ENCODE data around the gene ARHGEF9. TPM values are rescaled to one million over a fixed set of nuclear protein-coding genes. Genes with fewer than 3 reads are reported as not detected.

Gene ARHGEF9
- polyA plus RNA-seq, 1 of the 3 experiments (the other 2 are of a cell fraction) = 6.4 TPM

DNA sequence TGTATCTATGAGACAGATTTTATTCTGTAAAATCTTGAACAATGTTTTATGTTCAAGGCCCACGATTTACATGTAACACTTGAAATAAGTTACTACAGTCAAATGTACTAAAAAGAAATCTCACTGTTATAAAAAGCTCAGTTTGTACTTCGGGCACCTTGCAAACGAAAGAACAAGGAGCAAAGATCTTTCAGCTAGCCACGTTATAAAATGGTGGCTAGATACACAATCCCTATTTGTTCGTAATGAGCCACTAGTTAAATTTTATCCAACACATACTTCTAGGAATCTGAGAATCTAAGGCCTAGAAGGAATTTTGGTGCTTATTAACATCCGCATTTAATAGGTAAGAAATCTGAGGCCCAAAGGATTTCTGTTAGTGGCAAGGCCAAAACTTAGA is 2.5 kb downstream of the ARHGEF9 start:
- H3F3A ChIP-seq (replicated peaks; ENCODE audit: insufficient read depth) = no peaks in the 10 kb centered on the region
- no peak overlapping the region for H3K4me2 ChIP-seq
- CTCF ChIA-PET = no interaction called here
- no peak overlapping the region for H3K9ac ChIP-seq
- H3K9me2 ChIP-seq = no peaks in the 10 kb centered on the region
- DNase-seq = no peak
- H3K27ac ChIP-seq (ENCODE audit: low read depth in 2 of 2, low read length in 1 of 2) = no peak overlapping the region
- TF ChIP-seq FOSL2 (IDR thresholded peaks at IDR 0.05; ENCODE audit: borderline replicate concordance, low read depth) = no peak
- no peak for TF ChIP-seq POLR2AphosphoS5 (IDR thresholded peaks at IDR 0.05; ENCODE audit: low read depth, low read length)
- no peak for TF ChIP-seq SMC3 (IDR thresholded peaks at IDR 0.05; ENCODE audit: low read depth, low read length)
- no peak for TF ChIP-seq TEAD4 (IDR thresholded peaks at IDR 0.05; ENCODE audit: borderline replicate concordance, insufficient read depth)
- TF ChIP-seq, protein P1, sequence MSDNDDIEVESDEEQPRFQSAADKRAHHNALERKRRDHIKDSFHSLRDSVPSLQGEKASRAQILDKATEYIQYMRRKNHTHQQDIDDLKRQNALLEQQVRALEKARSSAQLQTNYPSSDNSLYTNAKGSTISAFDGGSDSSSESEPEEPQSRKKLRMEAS (IDR thresholded peaks at IDR 0.05; ENCODE audit: low read depth) = no peak
- WGBS (ENCODE audit: low lambda C conversion rate) = 45% methylated on average over 6 of the region's 6 CpGs
- H3K36me3 ChIP-seq (replicated peaks in 1 of 2; ENCODE audit: control insufficient read depth in 1 of 2, insufficient read depth in 2 of 2, low read length in 1 of 2) = no peaks in the 10 kb centered on the region
- H3K4me3 ChIP-seq (ENCODE audit: low read depth in 2 of 2, low read length in 1 of 2) = no peak overlapping the region
- H3K4me1 ChIP-seq (ENCODE audit: control insufficient read depth in 1 of 2, insufficient read depth in 2 of 2, low read depth in 1 of 2, low read length in 1 of 2) = no peaks in the 10 kb centered on the region; a peak in 1 of 4 replicates
- H3K27me3 ChIP-seq (ENCODE audit: insufficient read depth) = no peaks in the 10 kb centered on the region
- H3K9me3 ChIP-seq = no peaks in the 10 kb centered on the region
- no peak overlapping the region for H2AFZ ChIP-seq (ENCODE audit: low read depth)
- H4K20me1 ChIP-seq (ENCODE audit: insufficient read depth) = no peaks in the 10 kb centered on the region
- no peaks in the 10 kb centered on the region for H3K79me2 ChIP-seq (ENCODE audit: insufficient read depth)
- POLR2A ChIA-PET = no interaction called here

DNA sequence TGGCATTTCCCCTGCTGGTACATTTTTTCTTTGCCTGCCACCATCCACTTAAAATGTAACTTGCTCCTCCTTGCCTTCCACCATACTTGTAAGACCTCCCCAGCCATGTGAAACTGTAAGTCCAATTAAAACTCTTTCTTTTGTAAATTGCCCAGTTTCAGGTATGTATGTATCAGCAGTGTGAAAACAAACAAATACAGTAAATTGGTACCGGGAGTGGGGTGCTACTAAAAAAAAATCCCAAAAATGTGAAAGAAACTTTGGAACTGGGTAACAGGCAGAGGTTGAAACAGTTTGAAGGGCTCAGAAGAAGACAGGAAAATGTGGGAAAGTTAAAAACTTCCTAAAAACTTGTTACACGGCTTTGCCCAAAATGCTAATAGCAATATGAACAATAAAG is 16.3 kb downstream of the ARHGEF9 start:
- Histone ChIP-seq H3K4me1 (ENCODE audit: control insufficient read depth in 1 of 2, insufficient read depth in 2 of 2, low read depth in 1 of 2, low read length in 1 of 2) (no peaks in the 10 kb centered on the region), H3K9me3 (no peaks in the 10 kb centered on the region), H2AFZ (ENCODE audit: low read depth) (no peak overlapping the region), H3K36me3 (replicated peaks in 1 of 2; ENCODE audit: control insufficient read depth in 1 of 2, insufficient read depth in 2 of 2, low read length in 1 of 2) (no peaks in the 10 kb centered on the region), H4K20me1 (ENCODE audit: insufficient read depth) (no peaks in the 10 kb centered on the region), H3K27me3 (ENCODE audit: insufficient read depth) (no peaks in the 10 kb centered on the region), H3K27ac (ENCODE audit: low read depth in 2 of 2, low read length in 1 of 2) (no peak overlapping the region), H3K9me2 (no peaks in the 10 kb centered on the region), H3K4me2 (no peak overlapping the region), H3K79me2 (ENCODE audit: insufficient read depth) (no peaks in the 10 kb centered on the region), H3K9ac (no peak overlapping the region), H3F3A (replicated peaks; ENCODE audit: insufficient read depth) (no peaks in the 10 kb centered on the region), H3K4me3 (ENCODE audit: low read depth in 2 of 2, low read length in 1 of 2) (no peak overlapping the region)
- 38% methylated on average over 2 of the region's 2 CpGs for WGBS (ENCODE audit: low lambda C conversion rate)
- ChIA-PET POLR2A (no interaction called here), CTCF (interaction anchor here (0.7 kb wide), 1 partner anchor 25 kb away, joined by 3 read pairs; no protein-coding TSS in a partner anchor)
- no peak for DNase-seq
- TF ChIP-seq, protein P2, sequence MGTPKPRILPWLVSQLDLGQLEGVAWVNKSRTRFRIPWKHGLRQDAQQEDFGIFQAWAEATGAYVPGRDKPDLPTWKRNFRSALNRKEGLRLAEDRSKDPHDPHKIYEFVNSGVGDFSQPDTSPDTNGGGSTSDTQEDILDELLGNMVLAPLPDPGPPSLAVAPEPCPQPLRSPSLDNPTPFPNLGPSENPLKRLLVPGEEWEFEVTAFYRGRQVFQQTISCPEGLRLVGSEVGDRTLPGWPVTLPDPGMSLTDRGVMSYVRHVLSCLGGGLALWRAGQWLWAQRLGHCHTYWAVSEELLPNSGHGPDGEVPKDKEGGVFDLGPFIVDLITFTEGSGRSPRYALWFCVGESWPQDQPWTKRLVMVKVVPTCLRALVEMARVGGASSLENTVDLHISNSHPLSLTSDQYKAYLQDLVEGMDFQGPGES (IDR thresholded peaks at IDR 0.05; ENCODE audit: low read depth, low read length) = no peak
- no peak for TF ChIP-seq RFX5 (IDR thresholded peaks at IDR 0.05; ENCODE audit: low read length)
- no peak for TF ChIP-seq TCF12 (IDR thresholded peaks at IDR 0.05)
- no peak for TF ChIP-seq TAF1 (IDR thresholded peaks at IDR 0.05; ENCODE audit: borderline replicate concordance, low read depth, low read length)
- TF ChIP-seq GABPA (IDR thresholded peaks at IDR 0.05; ENCODE audit: low read depth) = no peak
- TF ChIP-seq, protein P1 (IDR thresholded peaks at IDR 0.05; ENCODE audit: low read depth) = no peak
- TF ChIP-seq, protein P3, sequence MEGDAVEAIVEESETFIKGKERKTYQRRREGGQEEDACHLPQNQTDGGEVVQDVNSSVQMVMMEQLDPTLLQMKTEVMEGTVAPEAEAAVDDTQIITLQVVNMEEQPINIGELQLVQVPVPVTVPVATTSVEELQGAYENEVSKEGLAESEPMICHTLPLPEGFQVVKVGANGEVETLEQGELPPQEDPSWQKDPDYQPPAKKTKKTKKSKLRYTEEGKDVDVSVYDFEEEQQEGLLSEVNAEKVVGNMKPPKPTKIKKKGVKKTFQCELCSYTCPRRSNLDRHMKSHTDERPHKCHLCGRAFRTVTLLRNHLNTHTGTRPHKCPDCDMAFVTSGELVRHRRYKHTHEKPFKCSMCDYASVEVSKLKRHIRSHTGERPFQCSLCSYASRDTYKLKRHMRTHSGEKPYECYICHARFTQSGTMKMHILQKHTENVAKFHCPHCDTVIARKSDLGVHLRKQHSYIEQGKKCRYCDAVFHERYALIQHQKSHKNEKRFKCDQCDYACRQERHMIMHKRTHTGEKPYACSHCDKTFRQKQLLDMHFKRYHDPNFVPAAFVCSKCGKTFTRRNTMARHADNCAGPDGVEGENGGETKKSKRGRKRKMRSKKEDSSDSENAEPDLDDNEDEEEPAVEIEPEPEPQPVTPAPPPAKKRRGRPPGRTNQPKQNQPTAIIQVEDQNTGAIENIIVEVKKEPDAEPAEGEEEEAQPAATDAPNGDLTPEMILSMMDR (IDR thresholded peaks at IDR 0.05) = no peak
- TF ChIP-seq, protein P4, sequence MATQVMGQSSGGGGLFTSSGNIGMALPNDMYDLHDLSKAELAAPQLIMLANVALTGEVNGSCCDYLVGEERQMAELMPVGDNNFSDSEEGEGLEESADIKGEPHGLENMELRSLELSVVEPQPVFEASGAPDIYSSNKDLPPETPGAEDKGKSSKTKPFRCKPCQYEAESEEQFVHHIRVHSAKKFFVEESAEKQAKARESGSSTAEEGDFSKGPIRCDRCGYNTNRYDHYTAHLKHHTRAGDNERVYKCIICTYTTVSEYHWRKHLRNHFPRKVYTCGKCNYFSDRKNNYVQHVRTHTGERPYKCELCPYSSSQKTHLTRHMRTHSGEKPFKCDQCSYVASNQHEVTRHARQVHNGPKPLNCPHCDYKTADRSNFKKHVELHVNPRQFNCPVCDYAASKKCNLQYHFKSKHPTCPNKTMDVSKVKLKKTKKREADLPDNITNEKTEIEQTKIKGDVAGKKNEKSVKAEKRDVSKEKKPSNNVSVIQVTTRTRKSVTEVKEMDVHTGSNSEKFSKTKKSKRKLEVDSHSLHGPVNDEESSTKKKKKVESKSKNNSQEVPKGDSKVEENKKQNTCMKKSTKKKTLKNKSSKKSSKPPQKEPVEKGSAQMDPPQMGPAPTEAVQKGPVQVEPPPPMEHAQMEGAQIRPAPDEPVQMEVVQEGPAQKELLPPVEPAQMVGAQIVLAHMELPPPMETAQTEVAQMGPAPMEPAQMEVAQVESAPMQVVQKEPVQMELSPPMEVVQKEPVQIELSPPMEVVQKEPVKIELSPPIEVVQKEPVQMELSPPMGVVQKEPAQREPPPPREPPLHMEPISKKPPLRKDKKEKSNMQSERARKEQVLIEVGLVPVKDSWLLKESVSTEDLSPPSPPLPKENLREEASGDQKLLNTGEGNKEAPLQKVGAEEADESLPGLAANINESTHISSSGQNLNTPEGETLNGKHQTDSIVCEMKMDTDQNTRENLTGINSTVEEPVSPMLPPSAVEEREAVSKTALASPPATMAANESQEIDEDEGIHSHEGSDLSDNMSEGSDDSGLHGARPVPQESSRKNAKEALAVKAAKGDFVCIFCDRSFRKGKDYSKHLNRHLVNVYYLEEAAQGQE (IDR thresholded peaks at IDR 0.05; ENCODE audit: low read depth, low read length) = no peak
- TF ChIP-seq, protein P5, sequence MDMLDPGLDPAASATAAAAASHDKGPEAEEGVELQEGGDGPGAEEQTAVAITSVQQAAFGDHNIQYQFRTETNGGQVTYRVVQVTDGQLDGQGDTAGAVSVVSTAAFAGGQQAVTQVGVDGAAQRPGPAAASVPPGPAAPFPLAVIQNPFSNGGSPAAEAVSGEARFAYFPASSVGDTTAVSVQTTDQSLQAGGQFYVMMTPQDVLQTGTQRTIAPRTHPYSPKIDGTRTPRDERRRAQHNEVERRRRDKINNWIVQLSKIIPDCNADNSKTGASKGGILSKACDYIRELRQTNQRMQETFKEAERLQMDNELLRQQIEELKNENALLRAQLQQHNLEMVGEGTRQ (IDR thresholded peaks at IDR 0.05; ENCODE audit: borderline replicate concordance, low read depth, low read length) = no peak
- TF ChIP-seq, protein P6, sequence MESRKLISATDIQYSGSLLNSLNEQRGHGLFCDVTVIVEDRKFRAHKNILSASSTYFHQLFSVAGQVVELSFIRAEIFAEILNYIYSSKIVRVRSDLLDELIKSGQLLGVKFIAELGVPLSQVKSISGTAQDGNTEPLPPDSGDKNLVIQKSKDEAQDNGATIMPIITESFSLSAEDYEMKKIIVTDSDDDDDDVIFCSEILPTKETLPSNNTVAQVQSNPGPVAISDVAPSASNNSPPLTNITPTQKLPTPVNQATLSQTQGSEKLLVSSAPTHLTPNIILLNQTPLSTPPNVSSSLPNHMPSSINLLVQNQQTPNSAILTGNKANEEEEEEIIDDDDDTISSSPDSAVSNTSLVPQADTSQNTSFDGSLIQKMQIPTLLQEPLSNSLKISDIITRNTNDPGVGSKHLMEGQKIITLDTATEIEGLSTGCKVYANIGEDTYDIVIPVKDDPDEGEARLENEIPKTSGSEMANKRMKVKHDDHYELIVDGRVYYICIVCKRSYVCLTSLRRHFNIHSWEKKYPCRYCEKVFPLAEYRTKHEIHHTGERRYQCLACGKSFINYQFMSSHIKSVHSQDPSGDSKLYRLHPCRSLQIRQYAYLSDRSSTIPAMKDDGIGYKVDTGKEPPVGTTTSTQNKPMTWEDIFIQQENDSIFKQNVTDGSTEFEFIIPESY (IDR thresholded peaks at IDR 0.05; ENCODE audit: borderline replicate concordance, low read depth) = no peak
- no peak for TF ChIP-seq RCOR1 (IDR thresholded peaks at IDR 0.05; ENCODE audit: low read length)
- no peak for TF ChIP-seq JUND (IDR thresholded peaks at IDR 0.05)
- no peak for TF ChIP-seq ELF1 (IDR thresholded peaks at IDR 0.05)
- TF ChIP-seq SMC3 (IDR thresholded peaks at IDR 0.05; ENCODE audit: low read depth, low read length) = no peak
- TF ChIP-seq NFIC (IDR thresholded peaks at IDR 0.05; ENCODE audit: borderline replicate concordance) = no peak
- TF ChIP-seq FOXM1 (IDR thresholded peaks at IDR 0.05; ENCODE audit: low read depth) = no peak
